Measurements from ENCODE around the gene LCMT1.
"Not testable (repeated sequence)": the region's sequence is repeated elsewhere in the genome, so short reads cannot be mapped to it uniquely, and the experiment has no call there.

Gene LCMT1

GRCh38 chr16:25111403-25112166, at the start of gene LCMT1:
Gene LCMT1, plus strand, starts transcription at chr16:25111742. Its CDS starts 142 bp downstream, at chr16:25111884.
- peak; percentile 91 for DNase-seq (ENCODE audit: low read depth)
- TF ChIP-seq, protein P1, sequence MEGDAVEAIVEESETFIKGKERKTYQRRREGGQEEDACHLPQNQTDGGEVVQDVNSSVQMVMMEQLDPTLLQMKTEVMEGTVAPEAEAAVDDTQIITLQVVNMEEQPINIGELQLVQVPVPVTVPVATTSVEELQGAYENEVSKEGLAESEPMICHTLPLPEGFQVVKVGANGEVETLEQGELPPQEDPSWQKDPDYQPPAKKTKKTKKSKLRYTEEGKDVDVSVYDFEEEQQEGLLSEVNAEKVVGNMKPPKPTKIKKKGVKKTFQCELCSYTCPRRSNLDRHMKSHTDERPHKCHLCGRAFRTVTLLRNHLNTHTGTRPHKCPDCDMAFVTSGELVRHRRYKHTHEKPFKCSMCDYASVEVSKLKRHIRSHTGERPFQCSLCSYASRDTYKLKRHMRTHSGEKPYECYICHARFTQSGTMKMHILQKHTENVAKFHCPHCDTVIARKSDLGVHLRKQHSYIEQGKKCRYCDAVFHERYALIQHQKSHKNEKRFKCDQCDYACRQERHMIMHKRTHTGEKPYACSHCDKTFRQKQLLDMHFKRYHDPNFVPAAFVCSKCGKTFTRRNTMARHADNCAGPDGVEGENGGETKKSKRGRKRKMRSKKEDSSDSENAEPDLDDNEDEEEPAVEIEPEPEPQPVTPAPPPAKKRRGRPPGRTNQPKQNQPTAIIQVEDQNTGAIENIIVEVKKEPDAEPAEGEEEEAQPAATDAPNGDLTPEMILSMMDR (IDR thresholded peaks at IDR 0.05; ENCODE audit: control insufficient read depth, insufficient read depth, low read depth, low read length, missing control alignments), result peak; percentile 23
- H3K4me3 ChIP-seq (ENCODE audit: control insufficient read depth, low read depth, low read length), result peak within 1 kb of the TSS; percentile 61

DNA sequence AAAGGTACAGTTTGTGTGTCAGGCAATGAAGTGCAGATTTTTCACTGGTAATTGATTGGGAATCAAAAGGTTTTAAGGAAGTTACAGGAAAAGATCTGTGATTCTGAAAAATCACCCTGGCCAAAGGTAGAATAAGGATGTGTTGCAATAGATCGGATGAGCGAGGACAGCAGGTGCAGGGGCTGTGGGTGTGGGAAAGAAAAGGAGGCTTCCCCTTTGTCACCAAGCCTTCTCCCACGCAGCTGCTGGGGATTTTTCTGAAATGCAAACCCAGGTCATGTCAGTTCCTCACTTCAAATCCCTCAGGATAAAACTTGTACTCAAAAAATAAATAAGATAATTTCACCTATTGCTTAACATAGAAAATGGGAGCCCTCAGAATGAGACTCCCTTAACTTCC, 48.4 kb upstream of the LCMT1 start:
- TF ChIP-seq, protein P1 (IDR thresholded peaks at IDR 0.05; ENCODE audit: control insufficient read depth, insufficient read depth, low read depth, low read length, missing control alignments), result no peak
- DNase-seq (ENCODE audit: low read depth), result no peak

GRCh38 chr16:25063865-25064264, 47.7 kb upstream of the LCMT1 start:
- no peak for DNase-seq (ENCODE audit: low read depth)
- no peak overlapping the region for H3K4me3 ChIP-seq (ENCODE audit: control insufficient read depth, low read depth, low read length)
- TF ChIP-seq, protein P1 (IDR thresholded peaks at IDR 0.05; ENCODE audit: control insufficient read depth, insufficient read depth, low read depth, low read length, missing control alignments), result no peak

More for the DNA sequence above, 48.4 kb upstream of the LCMT1 start:
- no peak overlapping the region for H3K4me3 ChIP-seq (ENCODE audit: control insufficient read depth, low read depth, low read length)

- DNase-seq (ENCODE audit: low read depth); H3K4me3 ChIP-seq (ENCODE audit: control insufficient read depth, low read depth, low read length): not testable (repeated sequence)
Measured at GRCh38 chr16:25064281-25064680, 47.3 kb upstream of the LCMT1 start.

- no peak overlapping the region for H3K4me3 ChIP-seq (ENCODE audit: control insufficient read depth, low read depth, low read length)
- DNase-seq (ENCODE audit: low read depth), result no peak
- TF ChIP-seq, protein P1 (IDR thresholded peaks at IDR 0.05; ENCODE audit: control insufficient read depth, insufficient read depth, low read depth, low read length, missing control alignments), result no peak
Measured at GRCh38 chr16:25064937-25065336, 46.6 kb upstream of the LCMT1 start.

- H3K4me3 ChIP-seq (ENCODE audit: control insufficient read depth, low read depth, low read length), result no peak overlapping the region
- DNase-seq (ENCODE audit: low read depth), result no peak
- TF ChIP-seq, protein P1 (IDR thresholded peaks at IDR 0.05; ENCODE audit: control insufficient read depth, insufficient read depth, low read depth, low read length, missing control alignments), result no peak
Measured at GRCh38 chr16:25065899-25066298, 45.6 kb upstream of the LCMT1 start.

DNA sequence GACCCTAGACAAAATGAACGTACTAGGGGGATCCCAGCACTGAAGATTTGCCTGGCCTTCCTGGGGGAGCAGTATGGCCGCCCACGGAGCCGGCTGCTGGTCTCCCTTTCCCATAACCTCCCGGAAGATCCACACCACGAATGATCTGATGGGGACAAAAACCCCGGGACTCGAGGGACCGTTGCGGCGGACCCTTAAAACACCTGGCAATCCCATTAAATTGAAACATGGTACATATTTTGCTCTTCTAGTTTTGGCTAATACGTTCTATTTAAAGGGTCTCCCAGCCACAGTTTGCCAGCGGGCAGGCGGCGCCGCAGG, 45.2 kb upstream of the LCMT1 start:
- peak overlapping the region; percentile 83 for H3K4me3 ChIP-seq (ENCODE audit: control insufficient read depth, low read depth, low read length)
- TF ChIP-seq, protein P1 (IDR thresholded peaks at IDR 0.05; ENCODE audit: control insufficient read depth, insufficient read depth, low read depth, low read length, missing control alignments), result no peak
- DNase-seq (ENCODE audit: low read depth), result no peak
